Pulmonary artery endothelial cell (primary cell): Measurements from ENCODE around the gene BRSK1. TPM values are rescaled to one million over a fixed set of nuclear protein-coding genes. Genes with fewer than 3 reads are reported as not detected.
A peak's percentile ranks its signal among the peaks of the same experiment; 100 is the strongest.
"Not testable (repeated sequence)": the region's sequence is repeated elsewhere in the genome, so short reads cannot be mapped to it uniquely, and the experiment has no call there.

Experiments used
- DNase-seq: peaks from one replicate; pipeline ENCODE4 v3.0.0-alpha.2; 2011; ENCODE audit warnings: low read depth, low spot score
- total RNA-seq: library from RNA; depleted of rRNA; stranded (reverse); fragments of >200 nt; gene quantifications from 2 replicates; pipeline ENCODE4 v1.2.3, GENCODE V29; 2014

The BRSK1 gene
- total RNA-seq, 1 donor from 2014 or later = 0.40 TPM

DNA sequence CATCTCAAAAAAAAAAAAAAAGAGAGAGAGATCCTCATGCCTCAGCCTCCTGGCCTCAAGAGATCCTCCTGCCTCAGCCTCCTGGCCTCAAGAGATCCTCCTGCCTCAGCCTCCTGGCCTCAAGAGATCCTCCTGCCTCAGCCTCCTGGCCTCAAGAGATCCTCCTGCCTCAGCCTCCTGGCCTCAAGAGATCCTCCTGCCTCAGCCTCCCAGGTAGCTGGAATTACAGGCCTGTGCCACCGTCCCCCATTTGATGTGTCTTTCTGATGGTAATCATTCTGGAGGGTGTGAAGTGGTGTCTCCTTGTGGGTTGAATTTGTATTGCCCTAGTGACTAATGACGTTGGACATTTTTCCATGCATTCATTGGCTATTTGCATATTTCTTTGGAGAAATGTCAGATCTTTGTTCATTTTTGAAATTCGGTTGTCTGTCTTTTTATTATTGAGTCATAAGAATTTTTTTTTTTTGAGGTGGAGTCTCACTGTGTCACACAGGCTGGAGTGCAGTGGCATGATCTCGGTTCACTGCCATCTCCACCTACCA lies 45.0 kb downstream of the BRSK1 start:
- not testable (repeated sequence) for DNase-seq

DNA sequence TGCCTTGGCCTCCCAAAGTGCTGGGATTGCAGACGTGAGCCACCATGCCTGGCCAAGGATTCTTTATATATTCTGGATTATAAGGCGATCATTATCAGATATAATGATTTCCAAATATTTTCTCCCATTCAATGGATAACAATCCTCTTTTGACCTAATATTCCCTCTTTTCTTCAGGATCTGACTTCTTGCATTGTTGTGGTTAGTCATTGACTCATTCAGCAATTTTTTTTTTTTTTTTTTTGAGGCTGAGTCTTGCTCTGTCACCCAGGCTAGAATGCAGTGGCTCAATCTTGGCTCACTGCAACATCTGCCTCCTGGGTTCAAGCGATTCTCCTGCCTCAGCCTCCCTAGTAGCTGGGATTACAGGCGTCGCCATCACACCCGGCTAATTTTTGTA lies 46.0 kb downstream of the BRSK1 start:
- not testable (repeated sequence) for DNase-seq

DNA sequence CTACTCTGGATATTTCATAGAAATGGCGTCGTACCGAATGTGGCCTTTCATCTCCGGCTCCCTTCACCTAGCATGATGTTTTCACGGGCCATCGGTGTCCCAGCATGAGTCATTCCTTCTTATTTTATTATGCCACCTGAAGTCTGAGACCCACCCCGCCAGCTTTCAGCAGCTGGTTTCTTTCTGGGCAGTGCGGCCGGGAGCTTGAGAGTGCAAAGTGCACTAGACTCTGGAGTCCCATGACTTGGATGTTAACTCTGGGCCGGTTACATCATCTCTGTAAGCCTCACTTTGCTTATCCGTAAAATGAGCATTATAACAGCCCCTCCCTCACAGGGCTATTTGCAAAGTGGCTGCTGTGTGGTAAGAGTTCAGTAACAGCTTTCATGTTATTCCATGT lies 50.1 kb downstream of the BRSK1 start:
- DNase-seq = no peak

DNA sequence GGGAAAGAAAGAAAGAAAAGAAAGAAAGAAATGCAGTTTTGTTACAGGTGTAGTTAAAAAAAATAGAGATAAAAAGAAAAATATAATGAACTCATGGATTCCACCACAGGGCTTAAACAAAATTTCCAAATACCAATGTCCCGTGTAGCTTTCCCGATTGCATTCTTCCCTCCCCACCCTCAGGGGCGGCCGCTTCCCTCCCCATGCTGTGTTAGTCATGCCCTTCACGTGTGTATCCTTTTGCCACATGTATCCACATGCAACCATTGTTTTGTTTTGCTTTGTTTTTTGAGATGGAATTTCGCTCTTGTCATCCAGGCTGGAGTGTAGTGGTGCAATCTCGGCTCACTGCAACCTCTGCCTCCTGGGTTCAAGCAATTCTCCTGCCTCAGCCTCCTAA lies 52.3 kb downstream of the BRSK1 start:
- DNase-seq = no peak

GRCh38 chr19:55339105-55339888 lies 55.5 kb downstream of the BRSK1 start, which contains the start of gene KMT5C:
Gene KMT5C (plus strand): TSS chr19:55339876. CDS start chr19:55341937, 2,061 bp downstream.
- DNase-seq = peak; percentile 100

DNA sequence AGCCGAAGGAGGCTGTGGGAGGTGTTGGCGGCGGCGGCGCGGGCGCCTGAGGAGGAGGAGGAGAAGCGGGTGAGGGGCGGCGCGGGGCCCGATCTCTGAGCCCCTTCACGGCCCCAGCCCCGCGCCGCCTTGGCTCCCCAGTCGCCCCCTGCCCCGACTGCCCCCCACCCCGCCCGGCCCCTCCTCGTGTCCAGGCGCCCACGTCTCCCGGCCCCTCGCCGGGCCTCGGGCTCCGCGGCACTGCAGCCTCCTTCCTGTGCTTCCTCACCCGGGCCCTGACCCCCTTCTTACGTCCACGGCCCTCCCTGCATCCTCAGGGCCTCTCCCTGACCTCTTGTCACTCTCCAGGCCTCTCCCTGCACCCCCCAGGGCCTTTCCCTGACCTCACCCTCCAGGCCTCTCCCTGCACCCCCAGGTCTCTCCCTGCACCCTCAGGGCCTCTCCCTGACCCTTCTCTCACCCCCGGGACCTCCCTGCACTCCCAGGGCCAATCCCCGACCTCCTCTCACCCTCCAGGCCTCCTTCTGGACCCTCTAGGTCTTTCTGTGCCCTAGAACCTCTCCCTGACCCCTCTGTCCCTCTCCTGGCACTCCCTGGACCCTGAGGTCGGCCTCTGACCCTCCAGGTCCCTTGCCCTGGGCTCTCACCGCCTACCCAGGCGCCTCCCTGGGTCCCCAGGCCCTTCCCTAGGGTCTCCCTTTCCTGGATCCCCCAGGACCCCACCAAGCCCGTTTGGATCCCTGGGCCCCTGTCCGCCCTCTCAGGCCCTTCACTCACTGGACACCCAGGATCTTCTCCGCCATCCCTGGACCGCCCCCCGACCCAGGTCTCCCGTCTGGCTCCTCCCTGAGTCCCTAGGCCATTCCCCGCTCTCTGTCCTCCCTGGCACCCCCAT lies 56.3 kb downstream of the BRSK1 start:
- no peak for DNase-seq

DNA sequence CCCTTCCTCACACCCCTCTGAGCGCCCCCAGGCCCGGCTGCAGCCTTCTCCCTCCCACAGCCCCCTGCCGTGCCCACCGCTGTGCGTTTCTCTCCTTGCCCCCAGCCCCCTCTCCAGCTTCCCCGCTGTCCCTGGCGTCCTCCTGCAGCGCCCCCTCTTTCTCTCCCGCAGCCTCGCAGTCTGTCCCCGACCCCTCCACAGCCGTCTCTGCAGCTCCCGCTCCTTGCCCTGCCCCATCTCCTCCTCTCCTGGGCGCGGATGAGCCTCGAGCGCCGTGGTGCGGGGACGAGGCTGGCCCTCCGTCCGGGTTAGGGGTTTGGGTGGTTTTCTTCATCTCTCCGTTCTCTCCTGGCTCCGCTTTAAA lies 57.0 kb downstream of the BRSK1 start:
- no peak for DNase-seq

- DNase-seq = no peak
These were observed 57.4 kb downstream of the BRSK1 start for GRCh38 chr19:55341171-55341588.

DNA sequence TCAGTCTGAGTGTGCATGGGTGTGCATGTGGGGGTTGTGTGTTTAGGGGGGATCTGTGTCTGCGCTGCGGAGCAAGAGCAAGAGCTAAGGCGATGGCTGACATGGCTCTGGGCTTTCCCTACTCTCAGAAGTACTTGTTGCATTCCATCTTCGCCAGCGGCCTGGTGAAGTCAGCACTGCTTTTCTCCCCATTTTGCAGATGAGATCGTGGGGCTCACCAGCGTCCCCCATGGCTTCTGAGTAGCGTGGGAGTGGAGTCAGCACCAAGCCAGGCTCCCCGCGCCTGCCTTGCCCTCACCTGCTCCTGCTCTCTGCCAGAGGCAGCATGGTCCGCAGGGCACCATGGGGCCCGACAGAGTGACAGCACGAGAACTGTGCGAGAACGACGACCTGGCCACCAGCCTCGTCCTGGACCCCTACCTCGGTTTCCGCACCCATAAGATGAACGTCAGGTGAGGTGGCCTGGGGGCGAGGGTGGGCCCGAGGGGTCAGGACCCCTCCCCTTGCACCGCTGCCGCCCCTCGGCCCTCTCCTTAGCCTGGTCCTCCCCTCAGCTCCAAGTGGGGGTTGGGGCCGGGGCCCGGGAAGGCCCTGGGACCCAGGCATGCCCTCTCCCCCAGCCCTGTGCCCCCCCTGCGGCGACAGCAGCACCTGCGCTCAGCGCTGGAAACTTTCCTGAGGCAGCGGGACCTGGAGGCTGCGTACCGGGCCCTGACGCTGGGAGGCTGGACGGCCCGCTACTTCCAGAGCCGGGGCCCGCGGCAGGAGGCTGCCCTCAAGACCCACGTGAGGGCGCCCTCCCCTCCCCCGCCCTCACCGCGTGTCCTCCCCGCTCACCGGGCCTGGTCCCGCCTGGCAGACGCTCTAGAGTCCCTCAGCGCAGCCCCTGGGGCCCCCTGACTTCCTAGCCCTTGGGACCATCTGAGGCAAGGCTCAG lies 58.1 kb downstream of the BRSK1 start:
- DNase-seq = no peak

DNA sequence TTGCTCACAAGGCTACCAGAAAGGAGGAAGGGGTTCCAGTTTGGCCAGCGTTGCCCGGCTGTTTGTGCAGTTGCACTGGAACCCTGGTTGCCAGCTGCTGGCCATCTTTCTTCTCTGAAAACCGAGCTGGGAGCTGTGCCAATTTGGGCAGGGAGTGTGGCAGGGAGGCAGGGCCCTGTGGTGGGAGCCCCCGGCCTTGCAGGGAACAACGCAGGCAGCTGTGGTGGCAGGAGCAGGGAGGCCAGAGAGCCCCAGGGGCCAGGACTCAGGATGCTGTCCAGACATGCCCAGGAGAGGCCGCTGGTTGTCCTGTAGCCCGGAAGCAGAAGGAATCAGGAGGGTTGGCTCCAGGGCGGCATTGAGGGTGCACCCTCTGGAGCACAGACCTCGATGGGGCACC lies 60.6 kb downstream of the BRSK1 start:
- no peak for DNase-seq

GRCh38 chr19:55345101-55345817 lies 61.5 kb downstream of the BRSK1 start:
- no peak for DNase-seq

DNA sequence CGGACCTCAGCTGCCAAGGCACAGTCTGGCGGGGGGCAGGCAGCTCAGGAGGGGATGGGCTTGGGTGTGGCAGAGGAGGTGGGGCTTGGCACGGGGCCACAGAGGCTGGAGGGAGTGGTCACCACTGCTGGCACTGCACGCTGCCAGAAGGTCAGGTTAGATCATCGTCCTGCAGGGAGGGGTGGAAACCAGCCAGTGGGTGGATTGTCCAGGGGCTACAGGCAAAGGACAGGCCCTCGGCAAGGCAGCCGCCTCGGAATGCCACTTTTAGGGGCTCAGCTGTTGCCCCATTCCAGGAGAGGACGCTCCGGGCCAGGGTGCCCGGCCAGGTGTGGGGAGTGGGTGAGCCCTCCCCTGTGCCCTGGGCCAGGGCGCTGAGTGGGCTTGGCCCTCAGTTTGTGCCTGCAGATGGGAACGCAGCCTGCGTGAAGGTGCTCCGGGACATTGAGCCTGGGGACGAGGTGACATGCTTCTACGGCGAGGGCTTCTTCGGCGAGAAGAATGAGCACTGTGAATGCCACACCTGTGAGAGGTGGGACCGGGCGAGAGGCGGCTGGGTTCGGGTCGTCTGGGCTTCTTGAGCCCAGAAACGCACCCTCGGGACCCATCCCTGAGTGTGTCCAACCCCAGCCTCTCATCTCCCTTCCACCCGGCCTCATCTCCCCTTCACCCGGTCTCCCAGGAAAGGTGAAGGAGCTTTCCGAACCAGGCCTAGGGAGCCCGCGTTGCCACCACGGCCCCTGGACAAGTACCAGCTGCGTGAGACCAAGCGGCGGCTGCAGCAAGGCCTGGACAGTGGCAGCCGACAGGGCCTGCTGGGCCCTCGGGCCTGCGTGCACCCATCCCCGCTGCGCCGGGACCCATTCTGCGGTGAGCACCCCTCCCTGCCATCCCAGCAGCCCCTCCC lies 62.3 kb downstream of the BRSK1 start:
- no peak for DNase-seq

GRCh38 chr19:55346725-55347441 lies 63.1 kb downstream of the BRSK1 start:
- no peak for DNase-seq

GRCh38 chr19:55347442-55348009 lies 63.7 kb downstream of the BRSK1 start:
- DNase-seq = no peak

DNA sequence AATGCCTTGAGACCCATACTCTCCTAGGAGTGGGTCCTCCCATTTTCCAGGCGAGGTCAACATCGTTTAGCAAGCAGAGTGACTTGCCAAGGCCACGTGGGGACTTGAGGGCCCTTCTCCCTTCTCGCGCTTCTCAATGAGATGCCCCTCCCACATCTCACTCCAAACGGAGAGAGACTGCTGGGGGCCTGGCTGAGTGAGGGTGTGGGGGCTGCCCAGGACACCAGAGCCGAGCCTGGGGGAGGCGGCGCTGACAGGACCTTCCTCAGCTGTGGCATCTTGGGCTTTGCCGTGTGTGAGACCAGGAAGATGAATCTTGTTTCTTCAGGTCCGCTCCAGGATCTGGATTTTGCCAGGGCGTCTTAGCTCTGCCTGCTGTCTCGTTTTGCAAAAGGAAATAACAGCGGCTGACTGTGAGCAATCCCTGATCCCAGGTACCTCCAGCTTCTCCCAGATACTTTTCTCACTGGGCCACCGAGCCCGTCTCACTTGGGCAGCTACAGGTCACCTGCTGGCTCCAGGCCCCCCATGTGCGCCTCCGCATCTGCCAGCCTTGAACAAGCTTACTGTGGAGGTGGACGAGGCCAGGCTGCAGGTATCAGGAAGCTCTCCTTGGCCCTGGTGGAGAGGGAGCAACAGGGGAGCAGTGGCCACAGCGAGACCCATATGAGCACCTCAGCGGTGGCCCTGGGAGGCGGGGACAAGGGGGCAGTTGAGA lies 64.7 kb downstream of the BRSK1 start:
- no peak for DNase-seq

- no peak for DNase-seq
These were observed 67.0 kb downstream of the BRSK1 start for GRCh38 chr19:55350620-55351315.

DNA sequence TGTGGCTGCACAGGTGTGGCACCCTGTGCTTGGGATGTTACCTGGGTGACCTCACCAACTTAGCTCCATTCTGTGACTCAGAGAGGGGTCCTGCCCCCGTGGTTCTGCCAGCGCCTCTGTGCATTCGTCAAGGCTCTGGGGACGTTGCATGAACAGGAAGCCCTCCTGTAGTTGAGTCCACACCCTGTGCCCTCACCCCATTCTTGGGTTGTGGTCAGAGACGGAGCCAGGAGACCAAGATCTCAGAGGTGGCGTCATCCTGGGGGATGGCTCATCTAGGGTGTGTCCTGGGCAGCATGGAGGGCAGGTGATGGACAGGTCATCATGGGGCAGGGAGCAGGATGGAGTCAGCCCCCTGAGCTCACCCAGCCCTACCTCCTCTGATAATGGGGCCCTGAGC lies 68.2 kb downstream of the BRSK1 start:
- DNase-seq = no peak
